ENCODE data around the gene DCXR.

GRCh38 chr17:82001571-82002056 is 35.9 kb downstream of the DCXR start:
- TF ChIP-seq POLR2A (IDR thresholded peaks at IDR 0.05; ENCODE audit: low read depth, low read length) (no peak), TAF1 (IDR thresholded peaks at IDR 0.05; ENCODE audit: borderline replicate concordance, low read depth, low read length) (no peak), POLR2AphosphoS5 (IDR thresholded peaks at IDR 0.05; ENCODE audit: low read depth, low read length) (no peak)
